ENCODE data around the gene DOC2B. TPM values are rescaled to one million over a fixed set of nuclear protein-coding genes. Genes with fewer than 3 reads are reported as not detected.

DOC2B gene
- polyA plus RNA-seq, 1 donor from 2014 or later = 4.8 TPM

DNA sequence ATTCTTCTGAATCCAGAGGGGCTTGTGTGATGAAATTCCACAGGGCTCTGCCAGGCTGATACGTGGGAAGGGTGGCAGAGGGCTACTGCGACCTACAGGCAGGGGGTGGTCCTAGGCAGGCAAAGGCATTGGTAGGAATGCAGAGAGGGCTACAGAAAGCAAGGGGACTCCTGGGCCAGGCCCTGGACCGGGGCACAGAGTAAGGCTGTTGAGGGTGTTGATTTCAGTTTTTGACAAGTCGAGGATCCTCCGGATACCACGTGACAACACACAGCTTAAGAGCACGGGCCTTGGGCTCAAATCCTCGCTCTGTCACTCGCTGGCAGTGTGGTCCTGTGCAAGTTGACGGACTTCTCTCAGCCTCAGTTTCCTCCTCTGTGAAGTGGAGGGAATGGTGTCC, 19.1 kb upstream of the DOC2B start:
- Histone ChIP-seq H3K9me2 (ENCODE audit: insufficient read depth, low read length) (no peaks in the 10 kb centered on the region), H3K9me3 (ENCODE audit: low read length) (no peaks in the 10 kb centered on the region), H4K20me1 (ENCODE audit: insufficient read depth) (no peaks in the 10 kb centered on the region), H3K27me3 (ENCODE audit: insufficient read depth, low read depth, low read length) (no peaks in the 10 kb centered on the region), H3K36me3 (ENCODE audit: insufficient read depth, low read length) (no peaks in the 10 kb centered on the region), H2AFZ (ENCODE audit: low read depth, low read length) (no peak overlapping the region), H3K79me2 (replicated peaks; ENCODE audit: insufficient read depth, low read length) (no peaks in the 10 kb centered on the region), H3K4me2 (ENCODE audit: low read length) (no peak overlapping the region), H3K9ac (ENCODE audit: low read length) (no peak overlapping the region), H3F3A (ENCODE audit: insufficient read depth, low read length, poor library complexity, severe bottlenecking) (no peaks in the 10 kb centered on the region), H3K4me3 (ENCODE audit: low read length) (no peak overlapping the region), H3K27ac (ENCODE audit: low read length) (no peak overlapping the region)
- no peak for TF ChIP-seq SMC3 (conservative IDR thresholded peaks at IDR 0.05; ENCODE audit: poor library complexity)
- no peak for TF ChIP-seq POLR2AphosphoS5 (IDR thresholded peaks at IDR 0.05)
- TF ChIP-seq, protein P1, sequence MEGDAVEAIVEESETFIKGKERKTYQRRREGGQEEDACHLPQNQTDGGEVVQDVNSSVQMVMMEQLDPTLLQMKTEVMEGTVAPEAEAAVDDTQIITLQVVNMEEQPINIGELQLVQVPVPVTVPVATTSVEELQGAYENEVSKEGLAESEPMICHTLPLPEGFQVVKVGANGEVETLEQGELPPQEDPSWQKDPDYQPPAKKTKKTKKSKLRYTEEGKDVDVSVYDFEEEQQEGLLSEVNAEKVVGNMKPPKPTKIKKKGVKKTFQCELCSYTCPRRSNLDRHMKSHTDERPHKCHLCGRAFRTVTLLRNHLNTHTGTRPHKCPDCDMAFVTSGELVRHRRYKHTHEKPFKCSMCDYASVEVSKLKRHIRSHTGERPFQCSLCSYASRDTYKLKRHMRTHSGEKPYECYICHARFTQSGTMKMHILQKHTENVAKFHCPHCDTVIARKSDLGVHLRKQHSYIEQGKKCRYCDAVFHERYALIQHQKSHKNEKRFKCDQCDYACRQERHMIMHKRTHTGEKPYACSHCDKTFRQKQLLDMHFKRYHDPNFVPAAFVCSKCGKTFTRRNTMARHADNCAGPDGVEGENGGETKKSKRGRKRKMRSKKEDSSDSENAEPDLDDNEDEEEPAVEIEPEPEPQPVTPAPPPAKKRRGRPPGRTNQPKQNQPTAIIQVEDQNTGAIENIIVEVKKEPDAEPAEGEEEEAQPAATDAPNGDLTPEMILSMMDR (IDR thresholded peaks at IDR 0.05; ENCODE audit: poor library complexity, severe bottlenecking) = no peak
- TF ChIP-seq REST (IDR thresholded peaks at IDR 0.05; ENCODE audit: borderline replicate concordance) = no peak
- no peak for TF ChIP-seq EZH2 (IDR thresholded peaks at IDR 0.05; ENCODE audit: borderline replicate concordance, insufficient read depth, low read length, poor library complexity, severe bottlenecking)
- TF ChIP-seq RAD21 (conservative IDR thresholded peaks at IDR 0.05) = no peak
- no peak for TF ChIP-seq MXI1 (conservative IDR thresholded peaks at IDR 0.05; ENCODE audit: poor library complexity, severe bottlenecking)
- no peak for TF ChIP-seq TAF1 (IDR thresholded peaks at IDR 0.05; ENCODE audit: low read depth)
- no peak for TF ChIP-seq EP300 (conservative IDR thresholded peaks at IDR 0.05; ENCODE audit: poor library complexity, severe bottlenecking)

DNA sequence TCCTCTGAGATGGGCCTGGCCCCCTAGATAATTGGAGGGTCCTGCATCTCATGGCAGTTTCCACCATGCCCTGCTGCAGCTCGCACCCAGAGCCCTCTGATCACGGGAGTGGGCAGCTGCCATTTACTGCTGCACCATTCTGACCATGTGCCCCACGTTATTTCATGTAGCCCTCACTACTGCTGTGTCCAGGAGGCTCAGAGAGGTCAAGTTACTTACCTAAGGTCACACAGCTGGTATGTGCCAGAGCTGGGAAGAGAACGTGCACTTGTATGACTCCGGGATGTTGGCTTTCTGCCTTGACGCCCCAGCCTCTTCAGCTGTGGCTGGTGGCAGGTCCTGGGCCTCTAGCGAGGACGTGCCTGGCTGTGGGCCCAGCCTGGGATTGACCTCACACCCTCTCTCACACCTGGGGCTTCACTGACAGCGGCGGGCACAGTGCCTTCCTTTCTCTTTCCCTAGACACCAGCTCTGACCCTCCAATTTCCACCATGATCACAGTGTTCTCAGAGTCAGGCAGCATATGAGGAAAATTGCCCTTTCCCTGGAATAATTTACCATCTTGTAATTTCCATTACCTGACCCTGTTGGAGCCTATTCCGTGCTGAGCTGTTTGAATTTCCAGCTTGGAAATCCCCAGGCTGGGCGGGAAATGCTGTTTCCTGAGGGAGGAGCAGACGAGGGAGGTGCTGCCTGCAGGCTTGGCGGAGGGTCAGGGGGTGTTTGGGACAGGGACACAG, 18.5 kb upstream of the DOC2B start:
- no peak overlapping the region for H3K27ac ChIP-seq (ENCODE audit: low read length)

More for the DNA sequence above, 18.5 kb upstream of the DOC2B start:
- H3K9me2 ChIP-seq (ENCODE audit: insufficient read depth, low read length) = no peaks in the 10 kb centered on the region
- H3K4me2 ChIP-seq (ENCODE audit: low read length) = no peak overlapping the region
- no peaks in the 10 kb centered on the region for H3K27me3 ChIP-seq (ENCODE audit: insufficient read depth, low read depth, low read length)
- no peak overlapping the region for H3K9ac ChIP-seq (ENCODE audit: low read length)
- H3K36me3 ChIP-seq (ENCODE audit: insufficient read depth, low read length) = no peaks in the 10 kb centered on the region
- no peaks in the 10 kb centered on the region for H3K9me3 ChIP-seq (ENCODE audit: low read length)
- no peaks in the 10 kb centered on the region for H3K79me2 ChIP-seq (replicated peaks; ENCODE audit: insufficient read depth, low read length)
- H3K4me3 ChIP-seq (ENCODE audit: low read length) = no peak overlapping the region
- H2AFZ ChIP-seq (ENCODE audit: low read depth, low read length) = no peak overlapping the region
- no peaks in the 10 kb centered on the region for H4K20me1 ChIP-seq (ENCODE audit: insufficient read depth)
- TF ChIP-seq REST (IDR thresholded peaks at IDR 0.05; ENCODE audit: borderline replicate concordance) (no peak), SMC3 (conservative IDR thresholded peaks at IDR 0.05; ENCODE audit: poor library complexity) (no peak), MXI1 (conservative IDR thresholded peaks at IDR 0.05; ENCODE audit: poor library complexity, severe bottlenecking) (no peak), EZH2 (IDR thresholded peaks at IDR 0.05; ENCODE audit: borderline replicate concordance, insufficient read depth, low read length, poor library complexity, severe bottlenecking) (no peak), RAD21 (conservative IDR thresholded peaks at IDR 0.05) (no peak), EP300 (conservative IDR thresholded peaks at IDR 0.05; ENCODE audit: poor library complexity, severe bottlenecking) (no peak)
- H3F3A ChIP-seq (ENCODE audit: insufficient read depth, low read length, poor library complexity, severe bottlenecking) = no peaks in the 10 kb centered on the region

Data from neural cell (in vitro differentiated cells).